HEK293 (cell line): ENCODE data around the gene ANKRD52.

Experiments used
- BCL11B ChIP-seq: fragments of 450-650 bp; formaldehyde crosslinking; IDR thresholded peaks from 2 replicates; pipeline ENCODE4 v1.5.1; 2016; ENCODE audit warnings: low read depth, missing biosample characterization, missing genetic modification characterization
- MYNN ChIP-seq: fragments of 450-650 bp; formaldehyde crosslinking; IDR thresholded peaks from 2 replicates; pipeline ENCODE4 v1.5.1; 2016; ENCODE audit warnings: missing biosample characterization, missing genetic modification characterization, borderline replicate concordance
- YY1 ChIP-seq: fragments of 450-650 bp; formaldehyde crosslinking; IDR thresholded peaks from 2 replicates; pipeline ENCODE4 v1.5.1; 2018; ENCODE audit warnings: missing biosample characterization, missing genetic modification characterization
- ZNF16 ChIP-seq: fragments of 450-650 bp; formaldehyde crosslinking; IDR thresholded peaks from 2 replicates; pipeline ENCODE4 v1.5.1; 2016; ENCODE audit warnings: low read depth, missing biosample characterization, missing genetic modification characterization
- ZNF174 ChIP-seq: fragments of 450-650 bp; formaldehyde crosslinking; IDR thresholded peaks from 2 replicates; pipeline ENCODE4 v1.5.0; 2017; ENCODE audit warnings: missing biosample characterization, mild to moderate bottlenecking, missing genetic modification characterization
- ZNF239 ChIP-seq: fragments of 450-650 bp; formaldehyde crosslinking; IDR thresholded peaks from 2 replicates; pipeline ENCODE4 v1.5.1; 2016; ENCODE audit warnings: missing biosample characterization, missing genetic modification characterization
- ZNF274 ChIP-seq, 2 experiments: fragments of 200-500 bp in 1 of 2; fragments of 450-650 bp in 1 of 2; sonication (Bioruptor generic) in 1 of 2; formaldehyde crosslinking in 1 of 2; IDR thresholded peaks; 2 replicates each; pipeline versions ENCODE4 v1.5.1 to v1.6.1; 2014 to 2016; ENCODE audit warnings: borderline replicate concordance in 1 of 2, inconsistent platforms in 1 of 2, low read length in 1 of 2, missing biosample characterization in 1 of 2, missing genetic modification characterization in 1 of 2
- ZNF292 ChIP-seq: fragments of 450-650 bp; formaldehyde crosslinking; IDR thresholded peaks from 2 replicates; pipeline ENCODE4 v1.5.1; 2016; ENCODE audit warnings: low read depth, missing biosample characterization, missing genetic modification characterization, borderline replicate concordance
- ZNF777 ChIP-seq: fragments of 450-650 bp; formaldehyde crosslinking; IDR thresholded peaks from 2 replicates; pipeline ENCODE4 v1.5.1; 2017; ENCODE audit warnings: missing biosample characterization, missing genetic modification characterization, borderline replicate concordance
- TF ChIP-seq, protein P1 (sequence below): fragments of 450-650 bp; formaldehyde crosslinking; IDR thresholded peaks from 2 replicates; pipeline ENCODE4 v1.5.1; 2016; ENCODE audit warnings: missing biosample characterization, missing genetic modification characterization
- TF ChIP-seq, protein P2 (sequence below): fragments of 450-650 bp; formaldehyde crosslinking; IDR thresholded peaks from 2 replicates; pipeline ENCODE4 v1.5.1; 2016; ENCODE audit warnings: missing biosample characterization, missing genetic modification characterization
- TF ChIP-seq, protein P3 (sequence below): fragments of 450-650 bp; IDR thresholded peaks from 2 replicates; pipeline ENCODE4 v1.5.1; 2018; ENCODE audit warnings: missing biosample characterization, mild to moderate bottlenecking, missing genetic modification characterization
- TF ChIP-seq, protein P4 (sequence below): fragments of 450-650 bp; formaldehyde crosslinking; IDR thresholded peaks from 2 replicates; pipeline ENCODE4 v1.5.1; 2016; ENCODE audit warnings: missing biosample characterization, missing genetic modification characterization
- TF ChIP-seq, protein P5 (sequence below): fragments of 450-650 bp; formaldehyde crosslinking; IDR thresholded peaks from 2 replicates; pipeline ENCODE4 v1.5.1; 2016; ENCODE audit warnings: missing biosample characterization, missing genetic modification characterization

DNA sequence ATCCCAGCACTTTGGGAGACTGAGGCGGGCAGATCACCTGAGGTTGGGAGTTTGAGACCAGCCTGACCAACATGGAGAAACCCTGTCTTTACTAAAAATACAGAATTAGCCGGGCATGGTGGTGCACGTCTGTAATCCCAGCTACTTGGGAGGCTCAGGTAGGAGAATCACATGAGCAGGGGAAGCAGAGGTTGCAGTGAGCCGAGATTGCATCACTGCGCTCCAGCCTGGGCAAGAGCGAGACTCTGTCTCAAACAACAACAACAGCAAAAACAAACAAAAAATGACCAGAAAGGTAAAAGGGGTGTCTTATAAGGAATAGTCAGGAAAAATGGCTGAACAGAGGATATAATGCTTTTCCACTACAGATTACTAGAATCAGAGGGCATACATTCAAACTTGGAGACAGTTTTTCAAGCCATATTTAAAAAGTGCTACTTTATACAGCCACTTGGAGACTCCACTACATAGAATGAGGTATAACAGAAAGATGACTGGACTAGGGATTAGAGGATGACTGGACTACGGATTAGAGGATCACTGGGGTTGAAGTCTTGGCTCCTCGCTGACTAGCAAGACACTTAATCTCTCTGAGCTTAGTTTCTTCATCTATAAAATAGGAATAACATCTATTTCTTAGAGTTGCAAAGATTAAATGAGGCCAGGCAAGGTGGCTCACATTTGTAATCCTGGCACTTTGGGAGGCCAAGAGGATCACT is 46.8 kb upstream of the ANKRD52 start:
- TF ChIP-seq, protein P1, sequence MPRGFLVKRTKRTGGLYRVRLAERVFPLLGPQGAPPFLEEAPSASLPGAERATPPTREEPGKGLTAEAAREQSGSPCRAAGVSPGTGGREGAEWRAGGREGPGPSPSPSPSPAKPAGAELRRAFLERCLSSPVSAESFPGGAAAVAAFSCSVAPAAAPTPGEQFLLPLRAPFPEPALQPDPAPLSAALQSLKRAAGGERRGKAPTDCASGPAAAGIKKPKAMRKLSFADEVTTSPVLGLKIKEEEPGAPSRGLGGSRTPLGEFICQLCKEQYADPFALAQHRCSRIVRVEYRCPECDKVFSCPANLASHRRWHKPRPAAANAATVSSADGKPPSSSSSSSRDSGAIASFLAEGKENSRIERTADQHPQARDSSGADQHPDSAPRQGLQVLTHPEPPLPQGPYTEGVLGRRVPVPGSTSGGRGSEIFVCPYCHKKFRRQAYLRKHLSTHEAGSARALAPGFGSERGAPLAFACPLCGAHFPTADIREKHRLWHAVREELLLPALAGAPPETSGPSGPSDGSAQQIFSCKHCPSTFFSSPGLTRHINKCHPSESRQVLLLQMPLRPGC, result no peak
- TF ChIP-seq, protein P2, sequence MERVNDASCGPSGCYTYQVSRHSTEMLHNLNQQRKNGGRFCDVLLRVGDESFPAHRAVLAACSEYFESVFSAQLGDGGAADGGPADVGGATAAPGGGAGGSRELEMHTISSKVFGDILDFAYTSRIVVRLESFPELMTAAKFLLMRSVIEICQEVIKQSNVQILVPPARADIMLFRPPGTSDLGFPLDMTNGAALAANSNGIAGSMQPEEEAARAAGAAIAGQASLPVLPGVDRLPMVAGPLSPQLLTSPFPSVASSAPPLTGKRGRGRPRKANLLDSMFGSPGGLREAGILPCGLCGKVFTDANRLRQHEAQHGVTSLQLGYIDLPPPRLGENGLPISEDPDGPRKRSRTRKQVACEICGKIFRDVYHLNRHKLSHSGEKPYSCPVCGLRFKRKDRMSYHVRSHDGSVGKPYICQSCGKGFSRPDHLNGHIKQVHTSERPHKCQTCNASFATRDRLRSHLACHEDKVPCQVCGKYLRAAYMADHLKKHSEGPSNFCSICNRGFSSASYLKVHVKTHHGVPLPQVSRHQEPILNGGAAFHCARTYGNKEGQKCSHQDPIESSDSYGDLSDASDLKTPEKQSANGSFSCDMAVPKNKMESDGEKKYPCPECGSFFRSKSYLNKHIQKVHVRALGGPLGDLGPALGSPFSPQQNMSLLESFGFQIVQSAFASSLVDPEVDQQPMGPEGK (tag by site-specific recombination), result no peak
- TF ChIP-seq, protein P3, sequence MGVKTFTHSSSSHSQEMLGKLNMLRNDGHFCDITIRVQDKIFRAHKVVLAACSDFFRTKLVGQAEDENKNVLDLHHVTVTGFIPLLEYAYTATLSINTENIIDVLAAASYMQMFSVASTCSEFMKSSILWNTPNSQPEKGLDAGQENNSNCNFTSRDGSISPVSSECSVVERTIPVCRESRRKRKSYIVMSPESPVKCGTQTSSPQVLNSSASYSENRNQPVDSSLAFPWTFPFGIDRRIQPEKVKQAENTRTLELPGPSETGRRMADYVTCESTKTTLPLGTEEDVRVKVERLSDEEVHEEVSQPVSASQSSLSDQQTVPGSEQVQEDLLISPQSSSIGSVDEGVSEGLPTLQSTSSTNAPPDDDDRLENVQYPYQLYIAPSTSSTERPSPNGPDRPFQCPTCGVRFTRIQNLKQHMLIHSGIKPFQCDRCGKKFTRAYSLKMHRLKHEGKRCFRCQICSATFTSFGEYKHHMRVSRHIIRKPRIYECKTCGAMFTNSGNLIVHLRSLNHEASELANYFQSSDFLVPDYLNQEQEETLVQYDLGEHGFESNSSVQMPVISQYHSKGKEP (tag by site-specific recombination), result no peak
- TF ChIP-seq ZNF174 (tag by site-specific recombination) (no peak), BCL11B (no peak), ZNF239 (tag by site-specific recombination) (no peak), ZNF274 (IDR thresholded peaks at IDR 0.05; ENCODE audit: low read length) (no peak), ZNF274 (tag by site-specific recombination; IDR thresholded peaks at IDR 0.05; ENCODE audit: borderline replicate concordance) (no peak), YY1 (no peak), MYNN (no peak), ZNF777 (tag by site-specific recombination) (no peak), ZNF16 (tag by site-specific recombination) (no peak), ZNF292 (no peak)
- TF ChIP-seq, protein P4, sequence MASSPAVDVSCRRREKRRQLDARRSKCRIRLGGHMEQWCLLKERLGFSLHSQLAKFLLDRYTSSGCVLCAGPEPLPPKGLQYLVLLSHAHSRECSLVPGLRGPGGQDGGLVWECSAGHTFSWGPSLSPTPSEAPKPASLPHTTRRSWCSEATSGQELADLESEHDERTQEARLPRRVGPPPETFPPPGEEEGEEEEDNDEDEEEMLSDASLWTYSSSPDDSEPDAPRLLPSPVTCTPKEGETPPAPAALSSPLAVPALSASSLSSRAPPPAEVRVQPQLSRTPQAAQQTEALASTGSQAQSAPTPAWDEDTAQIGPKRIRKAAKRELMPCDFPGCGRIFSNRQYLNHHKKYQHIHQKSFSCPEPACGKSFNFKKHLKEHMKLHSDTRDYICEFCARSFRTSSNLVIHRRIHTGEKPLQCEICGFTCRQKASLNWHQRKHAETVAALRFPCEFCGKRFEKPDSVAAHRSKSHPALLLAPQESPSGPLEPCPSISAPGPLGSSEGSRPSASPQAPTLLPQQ (tag by site-specific recombination), result no peak
- TF ChIP-seq, protein P5, sequence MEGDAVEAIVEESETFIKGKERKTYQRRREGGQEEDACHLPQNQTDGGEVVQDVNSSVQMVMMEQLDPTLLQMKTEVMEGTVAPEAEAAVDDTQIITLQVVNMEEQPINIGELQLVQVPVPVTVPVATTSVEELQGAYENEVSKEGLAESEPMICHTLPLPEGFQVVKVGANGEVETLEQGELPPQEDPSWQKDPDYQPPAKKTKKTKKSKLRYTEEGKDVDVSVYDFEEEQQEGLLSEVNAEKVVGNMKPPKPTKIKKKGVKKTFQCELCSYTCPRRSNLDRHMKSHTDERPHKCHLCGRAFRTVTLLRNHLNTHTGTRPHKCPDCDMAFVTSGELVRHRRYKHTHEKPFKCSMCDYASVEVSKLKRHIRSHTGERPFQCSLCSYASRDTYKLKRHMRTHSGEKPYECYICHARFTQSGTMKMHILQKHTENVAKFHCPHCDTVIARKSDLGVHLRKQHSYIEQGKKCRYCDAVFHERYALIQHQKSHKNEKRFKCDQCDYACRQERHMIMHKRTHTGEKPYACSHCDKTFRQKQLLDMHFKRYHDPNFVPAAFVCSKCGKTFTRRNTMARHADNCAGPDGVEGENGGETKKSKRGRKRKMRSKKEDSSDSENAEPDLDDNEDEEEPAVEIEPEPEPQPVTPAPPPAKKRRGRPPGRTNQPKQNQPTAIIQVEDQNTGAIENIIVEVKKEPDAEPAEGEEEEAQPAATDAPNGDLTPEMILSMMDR (tag by site-specific recombination), result no peak
